GM13977 (cell line): ENCODE data around the gene TOMM70.

ENCODE experiments used
- DNase-seq: peaks from one replicate; pipeline ENCODE4 v3.0.0; 2012; ENCODE audit warnings: low spot score
- in situ Hi-C: fragments of 300-500 bp; cut with MboI; formaldehyde crosslinking; loops from one replicate; pipeline ENCODE4 v1.12.0; 2022; ENCODE audit warnings: low sequenced_read_pairs, low pct_unique_long_range_greater_than_20kb, mixed read lengths, inconsistent platforms; ENCODE audit not compliant: unreplicated experiment
- TF ChIP-seq, protein P1 (sequence below): IDR thresholded peaks from 2 replicates; pipeline ENCODE4 v1.5.1; 2012; ENCODE audit warnings: mild to moderate bottlenecking, control low read depth; ENCODE audit not compliant: insufficient read depth; ENCODE audit errors: extremely low read depth, missing control alignments

The TOMM70 gene

DNA sequence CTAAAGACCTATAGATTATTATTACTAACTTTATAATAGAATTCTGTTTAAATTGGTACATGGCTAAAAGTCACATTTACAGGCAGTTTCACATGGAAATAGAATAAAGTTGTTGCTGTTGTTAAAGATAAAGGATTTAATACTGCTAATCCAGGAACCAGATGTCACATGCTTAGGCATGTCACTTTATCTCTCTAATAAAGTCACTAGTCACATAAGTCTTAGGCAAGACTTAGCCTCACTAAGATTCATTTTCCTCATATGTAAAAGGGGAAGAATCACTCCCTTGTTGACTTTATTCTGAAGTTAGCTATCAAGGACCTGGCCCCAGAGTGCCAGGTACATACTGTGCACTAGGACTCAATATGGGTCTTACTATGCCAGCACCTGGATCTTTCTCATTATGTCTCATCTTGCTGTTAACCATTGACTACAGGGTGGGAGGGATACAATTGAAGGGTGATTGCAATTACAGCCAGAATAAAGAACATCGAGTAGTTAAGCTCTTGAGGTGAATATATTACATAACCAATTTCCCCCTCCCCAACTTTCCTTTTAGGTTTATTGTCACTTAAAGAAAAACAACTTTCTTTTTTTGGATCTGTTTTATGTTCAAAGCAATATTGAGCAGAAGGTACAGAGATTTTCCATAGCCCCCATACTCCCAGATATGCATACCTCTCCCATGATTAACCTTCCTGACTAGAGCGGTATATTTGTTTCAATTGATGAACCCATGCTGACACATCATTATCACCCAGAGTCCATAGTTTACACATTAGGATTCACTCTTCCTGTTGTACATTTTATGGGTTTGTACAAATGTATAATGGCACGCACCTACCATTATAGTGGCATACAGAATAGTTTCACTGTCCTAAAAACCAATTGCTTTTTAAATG lies 37.1 kb upstream of the TOMM70 start:
- TF ChIP-seq, protein P1, sequence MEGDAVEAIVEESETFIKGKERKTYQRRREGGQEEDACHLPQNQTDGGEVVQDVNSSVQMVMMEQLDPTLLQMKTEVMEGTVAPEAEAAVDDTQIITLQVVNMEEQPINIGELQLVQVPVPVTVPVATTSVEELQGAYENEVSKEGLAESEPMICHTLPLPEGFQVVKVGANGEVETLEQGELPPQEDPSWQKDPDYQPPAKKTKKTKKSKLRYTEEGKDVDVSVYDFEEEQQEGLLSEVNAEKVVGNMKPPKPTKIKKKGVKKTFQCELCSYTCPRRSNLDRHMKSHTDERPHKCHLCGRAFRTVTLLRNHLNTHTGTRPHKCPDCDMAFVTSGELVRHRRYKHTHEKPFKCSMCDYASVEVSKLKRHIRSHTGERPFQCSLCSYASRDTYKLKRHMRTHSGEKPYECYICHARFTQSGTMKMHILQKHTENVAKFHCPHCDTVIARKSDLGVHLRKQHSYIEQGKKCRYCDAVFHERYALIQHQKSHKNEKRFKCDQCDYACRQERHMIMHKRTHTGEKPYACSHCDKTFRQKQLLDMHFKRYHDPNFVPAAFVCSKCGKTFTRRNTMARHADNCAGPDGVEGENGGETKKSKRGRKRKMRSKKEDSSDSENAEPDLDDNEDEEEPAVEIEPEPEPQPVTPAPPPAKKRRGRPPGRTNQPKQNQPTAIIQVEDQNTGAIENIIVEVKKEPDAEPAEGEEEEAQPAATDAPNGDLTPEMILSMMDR: no peak
- in situ Hi-C loops: no loop called here
- DNase-seq: no peak

DNA sequence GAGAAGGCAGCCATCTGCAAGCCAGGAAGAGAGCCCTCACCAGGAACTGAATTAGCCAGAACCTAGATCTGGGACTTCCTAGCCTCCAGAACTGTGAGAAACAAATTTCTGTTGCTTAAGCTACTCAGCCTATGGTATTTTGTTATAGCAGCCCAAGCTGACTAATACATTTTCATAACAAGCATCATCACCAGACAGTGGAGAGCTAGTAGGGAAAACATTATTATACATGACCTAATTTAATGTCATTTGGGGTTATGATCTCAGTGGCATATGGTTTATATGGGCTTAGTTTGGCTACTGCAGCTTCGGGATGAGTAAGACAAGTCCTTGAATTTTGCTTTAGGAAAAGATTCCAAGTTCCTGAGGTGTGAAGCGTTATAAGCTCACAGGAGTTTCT lies 36.1 kb upstream of the TOMM70 start:
- TF ChIP-seq, protein P1: no peak
- in situ Hi-C loops: no loop called here
- DNase-seq: no peak

DNA sequence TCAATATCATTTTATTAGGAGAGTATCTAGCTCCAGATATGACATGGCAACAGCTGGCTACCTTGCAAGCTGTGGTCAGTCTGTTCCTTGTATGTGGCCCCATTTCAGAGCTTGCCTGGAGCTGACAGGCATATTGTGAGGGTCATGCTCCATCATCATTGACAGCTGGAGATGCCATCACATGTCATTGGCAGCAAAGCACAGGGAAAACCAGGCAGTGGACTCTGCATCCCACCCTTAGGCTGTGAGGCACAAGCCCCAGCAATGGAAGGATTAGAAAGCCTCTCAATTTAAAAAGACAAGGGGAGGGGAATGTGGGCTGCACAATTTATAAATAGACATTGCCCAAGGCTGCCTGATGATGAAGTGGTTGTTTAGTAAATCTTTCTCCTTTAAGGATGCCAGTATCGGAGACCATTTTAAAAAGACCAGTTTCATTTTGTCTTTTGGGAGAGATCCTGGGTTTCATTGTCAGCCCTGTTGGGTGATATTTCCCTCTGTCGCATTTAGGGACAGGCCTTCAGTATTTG lies 28.4 kb upstream of the TOMM70 start:
- DNase-seq: no peak
- TF ChIP-seq, protein P1: no peak
- in situ Hi-C loops: no loop called here

DNA sequence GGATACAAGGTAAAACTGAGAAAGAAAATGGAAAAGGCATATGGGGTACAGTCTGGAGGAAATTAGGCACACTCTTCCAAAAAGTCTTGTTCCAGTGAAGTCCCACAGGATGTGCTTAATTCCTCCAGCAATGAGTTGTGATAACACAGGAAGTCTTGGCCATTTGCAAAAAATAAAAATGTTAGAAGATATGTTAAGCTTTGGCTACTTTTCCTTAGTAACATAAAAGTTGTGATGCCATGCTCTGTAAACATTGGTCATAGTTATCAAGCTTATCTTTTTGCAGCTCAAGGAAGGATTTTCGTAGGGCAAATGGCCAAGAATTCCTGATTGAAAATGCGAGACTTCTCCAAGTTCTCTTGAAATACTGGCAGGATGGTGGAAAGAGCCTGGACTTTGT lies 26.8 kb upstream of the TOMM70 start:
- TF ChIP-seq, protein P1: no peak
- in situ Hi-C loops: no loop called here
- no peak for DNase-seq

DNA sequence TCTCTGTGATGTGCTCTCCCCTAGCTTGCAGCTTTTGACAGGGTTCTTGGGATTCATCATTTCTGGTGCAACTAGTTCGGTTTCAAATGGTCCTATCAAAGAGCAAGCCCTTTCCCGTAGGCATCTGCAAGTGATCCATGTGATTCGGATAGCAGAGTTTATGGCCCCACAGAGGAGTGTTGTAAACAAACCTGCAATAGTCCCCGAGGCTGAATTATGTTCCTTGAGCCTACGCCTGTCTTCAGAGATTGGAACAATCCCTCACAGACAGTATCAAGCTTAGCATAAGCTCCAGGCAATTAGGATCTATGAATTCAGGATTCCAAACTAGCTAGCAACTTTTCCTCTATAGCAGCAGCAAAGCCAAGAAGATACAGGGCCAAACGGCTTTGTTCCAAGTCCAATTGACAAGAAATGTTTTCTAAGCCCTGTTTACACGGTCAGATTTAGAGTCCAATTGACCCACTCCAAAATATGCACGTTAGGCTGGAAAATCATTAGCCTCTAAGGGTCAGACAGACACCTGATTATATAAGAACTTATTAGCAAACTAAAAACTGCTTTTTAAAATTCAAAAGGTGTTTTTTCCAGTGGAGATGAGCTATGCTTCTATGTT lies 25.3 kb upstream of the TOMM70 start:
- TF ChIP-seq, protein P1: no peak
- no peak for DNase-seq
- in situ Hi-C loops: no loop called here

DNA sequence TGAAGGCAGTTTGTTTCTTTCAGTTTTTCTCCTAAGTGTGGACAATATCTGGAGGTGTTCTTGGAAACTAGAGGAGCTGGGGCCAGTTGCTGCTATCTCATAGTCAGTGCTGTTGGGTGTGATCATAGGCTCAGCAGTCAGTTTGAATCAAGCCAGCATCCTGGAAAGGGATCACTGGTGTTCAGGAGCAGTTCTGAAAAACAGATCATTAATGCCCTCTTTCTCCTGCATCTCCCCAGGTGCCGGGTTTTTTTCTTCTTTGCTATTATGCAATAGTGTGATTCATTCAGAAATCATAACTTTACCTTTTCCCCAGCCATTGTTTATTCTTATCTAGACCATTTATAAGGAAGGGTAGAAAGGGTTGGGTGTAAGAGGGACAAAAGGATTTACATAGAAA lies 24.4 kb upstream of the TOMM70 start:
- TF ChIP-seq, protein P1: no peak
- no peak for DNase-seq
- in situ Hi-C loops: no loop called here
